ENCODE results near the gene SCUBE3.

DNA sequence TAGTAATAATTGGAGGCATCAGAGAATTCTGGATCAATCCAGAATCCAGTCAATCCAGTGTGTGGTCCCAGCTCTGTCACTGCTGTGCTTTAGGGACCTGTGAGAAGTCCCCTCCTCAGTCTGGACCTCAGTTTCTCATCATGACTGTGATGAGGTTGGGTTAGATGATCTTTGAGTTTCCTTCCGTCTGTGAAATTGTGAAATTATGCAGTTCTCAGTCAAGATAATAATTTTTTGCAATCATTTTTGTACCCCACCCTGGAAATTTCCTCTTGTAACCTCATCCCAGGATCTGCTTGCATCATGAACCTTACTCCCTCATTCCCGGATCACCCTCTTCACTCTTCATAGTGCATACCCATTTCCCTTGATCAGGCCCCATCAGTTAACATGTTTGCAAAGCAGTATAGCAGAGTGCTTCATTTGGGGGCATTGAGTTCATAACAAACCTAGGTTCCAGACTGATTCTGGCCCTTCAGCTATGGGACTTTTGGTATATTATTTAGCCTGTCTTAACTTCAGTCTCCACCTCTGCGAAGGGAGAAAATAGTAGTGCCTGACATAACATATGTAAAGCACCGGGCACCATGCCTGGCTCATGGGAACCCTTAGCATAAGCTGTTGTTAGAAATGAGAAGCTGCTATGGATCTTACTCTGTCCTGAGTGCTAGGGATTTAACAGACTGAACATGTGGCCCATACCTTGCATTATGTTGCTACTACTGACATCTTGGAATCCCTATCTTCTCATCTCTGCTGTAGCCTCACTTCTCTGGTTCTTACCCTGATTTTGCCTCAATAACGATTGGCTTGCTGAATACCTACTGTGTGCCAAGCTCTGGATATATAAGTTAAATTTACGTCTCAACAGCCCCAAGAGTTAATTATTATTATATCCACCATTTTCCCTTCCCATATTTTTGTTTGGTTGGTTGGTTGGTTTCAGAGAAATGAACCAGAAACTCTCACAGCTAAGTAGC is 47.1 kb downstream of the SCUBE3 start:
- TF ChIP-seq, protein P1, sequence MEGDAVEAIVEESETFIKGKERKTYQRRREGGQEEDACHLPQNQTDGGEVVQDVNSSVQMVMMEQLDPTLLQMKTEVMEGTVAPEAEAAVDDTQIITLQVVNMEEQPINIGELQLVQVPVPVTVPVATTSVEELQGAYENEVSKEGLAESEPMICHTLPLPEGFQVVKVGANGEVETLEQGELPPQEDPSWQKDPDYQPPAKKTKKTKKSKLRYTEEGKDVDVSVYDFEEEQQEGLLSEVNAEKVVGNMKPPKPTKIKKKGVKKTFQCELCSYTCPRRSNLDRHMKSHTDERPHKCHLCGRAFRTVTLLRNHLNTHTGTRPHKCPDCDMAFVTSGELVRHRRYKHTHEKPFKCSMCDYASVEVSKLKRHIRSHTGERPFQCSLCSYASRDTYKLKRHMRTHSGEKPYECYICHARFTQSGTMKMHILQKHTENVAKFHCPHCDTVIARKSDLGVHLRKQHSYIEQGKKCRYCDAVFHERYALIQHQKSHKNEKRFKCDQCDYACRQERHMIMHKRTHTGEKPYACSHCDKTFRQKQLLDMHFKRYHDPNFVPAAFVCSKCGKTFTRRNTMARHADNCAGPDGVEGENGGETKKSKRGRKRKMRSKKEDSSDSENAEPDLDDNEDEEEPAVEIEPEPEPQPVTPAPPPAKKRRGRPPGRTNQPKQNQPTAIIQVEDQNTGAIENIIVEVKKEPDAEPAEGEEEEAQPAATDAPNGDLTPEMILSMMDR (IDR thresholded peaks at IDR 0.05) = no peak
- TF ChIP-seq POLR2A (IDR thresholded peaks at IDR 0.05) (no peak), POLR2AphosphoS5 (IDR thresholded peaks at IDR 0.05; ENCODE audit: insufficient read depth in 1 of 2, low read depth in 1 of 2) (no peak)
